HG03571 (cell line): ENCODE data around the gene HAVCR1.
"Not testable (repeated sequence)": the region's sequence is repeated elsewhere in the genome, so short reads cannot be mapped to it uniquely, and the experiment has no call there.

Experiments
- ATAC-seq: cut with Tn5 transposase; IDR thresholded peaks from one replicate; pipeline ENCODE4 v1.9.1; 2021; ENCODE audit not compliant: unreplicated experiment

The HAVCR1 gene

DNA sequence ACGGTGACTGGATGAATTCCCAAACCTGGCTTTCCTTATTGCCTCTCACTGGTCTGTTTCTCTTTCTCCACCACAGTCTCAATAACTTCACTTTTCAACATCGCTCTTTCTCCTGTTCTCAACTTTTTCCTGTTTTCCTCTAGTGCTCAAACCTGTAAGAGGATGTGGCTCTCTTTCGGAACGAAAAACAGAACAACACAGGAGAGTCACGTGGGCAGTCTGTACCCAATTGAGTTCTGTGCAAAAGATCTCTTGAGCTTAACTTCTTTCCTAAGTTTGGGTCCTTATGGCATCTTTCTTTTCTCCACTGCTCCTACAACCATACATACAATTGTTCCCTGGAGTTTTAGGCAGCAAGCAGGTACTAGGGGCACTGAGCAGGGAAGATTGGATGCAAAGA lies 8.9 kb downstream of the HAVCR1 start:
- ATAC-seq: no peak

DNA sequence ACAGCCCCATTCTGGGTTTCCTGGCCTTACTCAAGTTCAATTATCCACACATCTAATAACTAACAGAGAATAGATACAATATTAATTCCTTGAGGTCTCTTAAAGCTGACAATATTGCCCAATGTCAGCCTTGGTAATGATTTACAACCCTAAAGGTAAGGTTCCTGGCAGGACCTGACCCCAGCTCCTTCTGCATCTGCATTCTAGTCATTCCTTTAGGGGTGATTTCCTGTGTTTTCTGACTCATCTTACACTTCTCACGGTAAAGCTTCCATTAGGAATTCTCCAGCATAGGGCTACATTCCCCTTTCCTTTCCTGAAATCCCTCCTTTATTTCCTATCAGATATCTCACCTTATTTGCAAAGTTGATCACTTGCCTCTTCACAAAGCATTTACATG lies 9.3 kb downstream of the HAVCR1 start:
- ATAC-seq: no peak

DNA sequence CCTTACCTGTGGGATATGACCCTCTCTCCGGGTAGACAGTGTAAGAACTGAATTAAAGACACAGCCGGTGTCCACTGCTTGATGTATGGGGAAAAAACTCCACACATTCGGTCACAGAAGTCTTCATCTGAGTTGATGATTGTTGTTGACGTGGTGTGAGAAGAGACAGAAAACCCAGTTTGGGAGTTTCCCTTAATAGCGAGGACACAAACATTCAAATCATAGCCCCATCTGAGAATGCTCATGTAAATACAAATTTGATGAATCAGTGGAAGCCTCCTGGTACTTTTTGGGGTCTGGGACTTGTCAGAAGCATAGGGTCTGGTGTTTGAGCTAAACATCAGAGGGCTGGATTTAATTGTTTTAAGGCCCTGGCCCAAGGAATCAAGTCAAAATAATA lies 11.0 kb downstream of the HAVCR1 start:
- no peak for ATAC-seq

DNA sequence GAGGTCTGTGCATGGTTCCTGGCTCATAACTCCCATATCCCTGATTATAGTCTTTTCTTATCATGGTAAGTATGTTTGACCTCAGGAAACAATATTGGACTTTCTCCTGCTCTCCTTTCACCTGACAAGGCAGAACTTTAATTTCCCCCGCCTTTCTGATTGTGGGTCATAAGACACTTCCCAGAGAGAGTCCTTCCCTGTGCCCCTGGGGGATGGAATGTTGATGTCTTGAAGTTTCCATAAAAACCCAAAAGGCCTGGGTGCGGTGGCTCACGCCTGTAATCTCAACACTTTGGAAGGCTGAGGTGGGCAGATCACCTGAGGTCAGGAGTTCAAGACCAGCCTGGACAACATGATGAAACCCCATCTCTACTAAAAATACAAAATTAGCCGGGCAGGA lies 11.9 kb downstream of the HAVCR1 start:
- ATAC-seq: not testable (repeated sequence)

DNA sequence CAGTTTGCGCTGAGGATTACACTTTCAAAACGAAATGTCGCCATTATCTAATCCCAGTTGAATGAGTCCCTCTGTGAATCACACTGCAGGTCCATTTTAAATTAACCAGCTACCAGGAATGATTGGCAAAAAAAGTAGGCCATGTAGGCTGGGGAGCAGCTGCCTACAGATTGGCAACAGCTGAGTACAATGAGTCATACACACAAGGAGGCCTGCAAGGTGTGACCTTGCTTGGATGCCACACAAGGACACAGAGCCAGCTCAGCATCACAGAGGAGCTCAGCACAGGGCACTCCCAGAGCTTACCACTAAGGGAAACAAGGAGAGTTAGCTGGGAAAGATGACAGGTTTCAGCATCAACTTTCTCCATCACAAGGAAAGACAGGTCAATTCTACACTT lies 12.9 kb downstream of the HAVCR1 start:
- ATAC-seq: no peak

DNA sequence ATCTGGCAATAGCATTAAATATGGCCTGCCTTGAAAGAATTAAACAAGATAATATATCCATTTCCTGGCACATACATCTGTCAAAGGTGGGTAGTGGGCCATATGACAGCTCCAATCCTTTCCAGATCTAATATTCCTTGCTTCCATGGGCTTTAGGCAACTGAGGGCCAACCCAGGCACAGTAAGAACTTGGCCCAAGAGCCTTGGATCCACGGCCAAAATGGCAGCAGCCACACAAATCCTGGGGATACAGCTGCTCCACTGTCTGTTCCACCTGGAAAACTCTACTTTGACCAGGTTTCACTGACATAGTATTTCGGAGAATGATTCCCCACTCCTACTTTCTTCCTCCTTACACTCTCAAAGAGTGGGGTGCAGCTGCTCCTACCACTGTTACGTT lies 13.3 kb downstream of the HAVCR1 start:
- no peak for ATAC-seq

DNA sequence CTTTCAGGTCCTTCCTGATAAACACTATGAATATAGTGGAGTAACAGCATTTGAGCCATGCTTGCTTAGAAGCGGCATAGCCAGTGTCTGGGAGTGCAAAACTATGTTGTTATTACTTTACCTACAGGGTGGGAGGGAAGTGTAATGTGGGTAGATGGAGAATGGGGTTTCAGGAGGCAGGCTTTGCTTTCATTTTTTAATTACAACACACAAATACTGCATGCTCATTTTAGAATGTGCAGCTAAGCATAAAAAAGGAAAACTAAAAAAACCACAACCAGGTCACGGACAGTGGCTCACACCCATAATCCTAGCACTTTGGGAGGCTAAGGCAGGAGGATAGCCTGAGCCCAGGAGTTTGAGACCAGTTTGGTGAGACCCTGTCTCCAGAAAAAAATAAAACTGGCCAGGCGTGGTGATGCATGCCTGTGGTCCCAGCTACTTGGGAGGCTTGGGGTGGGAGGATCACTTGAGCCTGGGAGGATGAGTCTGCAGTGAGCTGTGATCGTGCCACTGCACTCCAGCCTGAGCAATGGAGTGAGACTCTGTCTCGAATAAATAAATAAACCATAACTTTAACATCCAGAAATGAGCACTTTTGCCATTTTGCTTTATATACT lies 20.2 kb downstream of the HAVCR1 start:
- ATAC-seq: no peak

DNA sequence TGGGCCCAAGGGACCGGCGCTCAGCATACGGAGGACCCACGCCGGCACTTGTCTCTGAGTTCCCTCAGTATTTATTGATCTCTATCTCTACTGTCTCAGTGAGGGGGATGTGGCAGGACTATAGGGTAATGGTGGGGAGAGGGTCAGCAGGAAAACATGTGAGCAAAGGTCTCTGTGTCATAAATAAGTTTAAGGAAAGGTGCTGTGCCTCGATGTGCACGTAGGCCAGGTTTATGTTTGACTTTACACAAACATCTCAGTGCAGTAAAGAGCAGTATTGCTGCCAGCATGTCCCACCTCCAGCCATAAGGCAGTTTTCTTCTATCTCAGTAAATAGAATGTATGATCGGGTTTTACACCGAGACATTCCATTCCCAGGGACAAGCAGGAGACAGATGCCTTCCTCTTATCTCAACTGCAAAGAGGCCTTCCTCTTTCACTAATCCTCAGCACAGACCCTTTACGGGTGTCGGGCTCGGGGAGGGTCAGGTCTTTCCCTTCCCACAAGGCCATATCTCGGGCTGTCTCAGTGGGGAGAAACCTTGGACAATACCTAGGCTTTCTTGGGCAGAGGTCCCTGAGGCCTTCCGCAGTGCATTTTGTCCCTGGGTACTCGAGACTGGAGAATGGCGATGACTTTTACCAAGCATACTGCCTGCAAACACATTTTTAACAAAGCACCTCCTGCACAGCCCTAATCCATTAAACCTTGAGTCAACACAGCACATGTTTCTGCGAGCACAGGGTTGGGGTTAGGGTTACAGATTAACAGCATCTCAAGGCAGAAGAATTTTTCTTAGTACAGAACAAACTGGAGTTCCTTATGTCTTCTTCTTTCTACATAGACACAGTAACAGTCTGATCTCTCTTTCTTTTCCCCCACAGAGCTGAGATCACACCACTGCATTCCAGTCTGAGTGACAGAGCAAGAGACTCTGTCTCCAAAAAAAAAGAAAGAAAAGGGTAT lies 24.5 kb downstream of the HAVCR1 start:
- ATAC-seq: not testable (repeated sequence)

DNA sequence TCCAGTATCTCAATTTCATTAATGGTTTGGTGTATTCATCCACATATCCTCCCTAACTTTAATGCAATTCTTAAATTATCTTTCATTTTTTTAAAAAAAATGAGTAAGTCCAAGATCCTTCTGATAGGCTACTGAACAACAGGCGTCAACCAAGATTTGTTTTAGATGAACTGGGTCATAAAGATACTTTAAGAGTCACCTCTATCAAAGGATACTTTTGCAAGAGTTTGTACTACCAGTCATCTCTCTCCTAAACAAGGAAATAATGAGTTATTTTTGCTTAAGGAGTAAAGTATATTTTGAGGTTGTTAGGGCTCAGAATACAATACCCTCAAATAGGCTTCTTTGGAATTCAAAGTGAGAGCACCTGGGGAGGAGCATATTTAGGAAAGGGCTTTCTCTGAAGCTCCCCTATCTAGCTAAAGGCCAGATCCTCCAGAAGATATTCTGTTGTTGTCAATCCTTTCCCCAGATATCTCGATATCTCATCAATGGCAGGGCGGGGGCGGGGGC lies 25.8 kb downstream of the HAVCR1 start:
- ATAC-seq: no peak

DNA sequence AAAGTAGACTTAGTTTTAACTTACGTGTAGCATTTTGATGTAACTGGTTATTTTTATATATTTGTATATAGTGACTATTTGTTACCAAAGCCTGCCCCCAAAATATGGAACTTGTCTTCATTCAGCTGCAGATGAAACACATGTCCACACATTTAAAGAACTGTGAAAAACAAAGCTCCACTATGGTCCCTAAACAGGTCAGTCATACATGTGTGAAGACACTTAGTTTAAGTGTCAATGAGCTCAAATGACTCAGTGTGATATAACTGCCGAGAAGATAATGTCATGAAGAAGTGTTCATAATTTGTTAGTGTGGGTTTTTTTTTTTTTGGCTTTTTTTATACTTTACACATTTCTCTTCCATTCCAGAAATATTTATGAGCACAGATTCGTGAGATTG lies 28.2 kb downstream of the HAVCR1 start:
- ATAC-seq: no peak

DNA sequence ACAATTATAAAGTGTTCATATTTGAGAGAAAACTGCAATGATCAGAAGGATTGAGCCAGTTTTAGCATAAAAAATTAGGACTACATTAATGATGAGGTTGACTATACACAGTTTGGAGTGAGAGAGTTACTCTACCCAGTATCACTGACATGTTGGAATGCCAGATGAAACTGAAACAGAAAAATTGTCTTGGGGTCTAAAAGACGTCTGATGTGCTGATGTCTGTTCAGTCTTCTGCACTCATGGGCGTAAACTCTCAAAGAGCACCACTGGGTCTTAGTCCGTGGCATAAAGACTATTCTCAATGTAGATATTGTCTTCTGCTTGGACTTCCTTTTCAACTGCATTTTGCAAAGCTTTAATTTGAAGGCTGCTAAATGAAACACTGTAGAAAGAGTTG lies 29.5 kb downstream of the HAVCR1 start:
- ATAC-seq: no peak

DNA sequence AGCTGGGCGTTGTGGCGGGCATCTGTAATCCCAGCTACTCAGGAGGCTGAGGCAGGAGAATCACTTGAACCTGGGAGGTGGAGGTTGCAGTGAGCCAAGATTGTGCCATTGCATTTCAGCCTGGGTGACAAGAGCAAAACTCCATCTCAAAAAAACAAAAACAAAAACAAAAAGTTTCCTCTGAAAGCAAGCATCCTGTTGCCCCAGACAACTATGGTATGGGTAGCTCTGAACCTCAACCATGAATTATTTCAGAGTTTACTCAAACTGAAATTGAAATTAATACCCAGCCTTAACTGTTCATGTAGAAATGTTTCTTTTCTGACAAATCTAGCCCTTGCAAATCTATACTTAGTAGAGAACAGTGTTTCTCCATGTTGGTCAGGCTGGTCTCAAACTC lies 31.3 kb downstream of the HAVCR1 start:
- peak; percentile 95 for ATAC-seq

DNA sequence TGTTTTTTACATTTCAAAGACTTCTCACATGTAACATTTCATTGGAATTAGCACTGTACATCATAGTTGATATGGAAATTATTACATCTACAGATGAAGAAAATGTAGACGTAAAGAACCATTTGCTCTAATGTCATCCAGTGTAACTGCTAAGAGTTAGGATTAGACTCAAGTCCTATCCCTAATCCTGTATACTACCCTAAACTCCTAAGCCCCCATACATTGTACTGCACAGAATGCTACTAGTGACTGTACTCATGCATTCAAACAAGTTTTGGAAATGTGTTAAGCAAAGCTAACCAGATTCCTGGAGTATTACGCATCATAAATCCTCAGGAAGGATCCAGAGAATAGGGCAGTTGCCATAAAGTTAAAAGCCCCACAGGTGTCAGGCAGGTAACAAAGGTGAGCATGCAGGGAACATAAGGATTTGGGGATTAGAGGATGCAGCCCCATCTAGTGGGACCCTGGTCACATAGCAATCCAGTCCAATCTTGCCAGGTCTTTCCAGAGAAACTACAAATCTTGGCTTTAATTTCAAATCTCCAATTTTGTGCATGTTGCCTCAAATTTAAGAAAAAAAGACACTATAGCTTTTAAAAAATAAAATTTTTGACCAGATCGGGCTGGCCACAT lies 32.0 kb downstream of the HAVCR1 start:
- ATAC-seq: no peak

DNA sequence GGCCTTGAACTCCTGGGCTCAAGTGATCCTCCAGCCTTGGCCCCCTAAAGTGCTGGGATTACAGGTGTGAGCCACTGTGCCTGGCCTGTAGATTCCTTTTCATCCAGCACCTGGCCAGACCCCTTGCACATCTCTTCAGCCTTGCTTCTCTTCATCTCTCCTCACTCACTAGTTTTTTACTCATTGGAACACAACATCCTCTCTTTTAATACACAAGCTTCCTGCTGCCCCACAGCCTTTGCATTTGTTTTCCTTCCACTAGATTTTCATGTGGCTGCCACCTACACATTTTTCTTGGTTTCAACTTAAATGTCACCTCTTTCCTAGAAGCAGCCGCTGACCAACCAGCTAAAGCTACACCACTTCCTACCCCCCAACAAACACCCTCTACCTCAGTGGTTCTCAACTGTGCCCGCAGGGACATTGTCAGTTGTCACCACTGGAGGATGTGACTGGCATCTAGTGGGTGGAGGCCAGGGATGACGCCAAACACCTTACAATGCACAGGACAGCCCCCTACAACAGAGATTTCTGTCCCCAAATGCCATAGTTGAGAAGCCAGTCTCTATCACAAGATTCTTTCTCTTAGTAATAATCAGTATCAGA lies 33.7 kb downstream of the HAVCR1 start:
- no peak for ATAC-seq

DNA sequence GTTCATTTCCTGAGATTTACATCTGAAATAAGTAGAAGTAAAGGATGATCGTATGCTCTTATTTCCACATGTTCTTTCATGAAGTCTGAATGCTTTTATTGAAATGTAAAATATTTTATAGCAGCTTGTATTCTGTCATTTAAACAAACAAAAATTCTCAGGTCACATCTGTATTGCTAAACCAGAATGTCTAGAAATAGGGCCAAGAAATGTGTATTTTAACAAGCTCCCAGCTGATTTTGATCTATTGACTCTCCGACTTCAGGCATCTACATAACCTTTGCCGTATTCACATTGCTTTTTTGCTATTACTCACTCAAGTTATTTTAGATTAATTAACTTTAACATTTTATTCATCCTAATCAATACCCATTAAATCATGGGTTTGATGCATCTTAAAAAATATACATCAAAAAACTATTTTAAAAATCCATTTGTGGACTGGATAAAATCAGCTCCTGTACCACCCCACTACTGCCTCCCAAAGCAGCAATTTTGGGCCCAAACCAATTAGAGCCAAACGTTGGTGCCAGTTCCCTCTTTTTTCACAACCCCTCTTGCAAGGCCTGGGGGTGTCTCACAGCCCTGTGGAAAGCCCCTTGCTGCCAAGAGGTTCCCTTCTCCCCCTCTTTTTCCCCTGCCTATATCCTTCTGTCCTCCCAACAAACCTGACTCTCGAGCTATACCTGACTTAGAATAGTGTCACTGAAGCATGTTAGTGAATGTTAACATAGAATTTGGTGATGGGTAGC lies 34.5 kb downstream of the HAVCR1 start:
- ATAC-seq: no peak

DNA sequence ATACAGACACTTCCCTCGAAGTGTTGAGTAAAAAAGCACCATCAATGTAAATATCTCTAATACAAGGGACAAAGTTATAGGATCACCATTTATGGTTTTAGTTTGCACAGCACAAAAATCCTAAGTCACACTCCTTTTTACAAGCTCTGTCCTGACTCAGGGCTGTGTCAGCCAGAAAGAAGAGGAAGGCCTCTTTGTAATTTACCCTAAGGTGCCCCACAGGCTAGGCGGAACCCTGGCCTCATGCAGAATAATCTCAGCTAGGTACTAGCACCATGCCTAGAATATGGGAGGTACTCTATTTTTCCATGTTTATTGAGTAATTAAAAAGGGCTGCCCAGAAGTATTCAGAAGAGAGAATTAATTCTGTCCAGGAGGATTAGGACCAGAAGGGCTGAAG lies 36.9 kb downstream of the HAVCR1 start:
- ATAC-seq: no peak

DNA sequence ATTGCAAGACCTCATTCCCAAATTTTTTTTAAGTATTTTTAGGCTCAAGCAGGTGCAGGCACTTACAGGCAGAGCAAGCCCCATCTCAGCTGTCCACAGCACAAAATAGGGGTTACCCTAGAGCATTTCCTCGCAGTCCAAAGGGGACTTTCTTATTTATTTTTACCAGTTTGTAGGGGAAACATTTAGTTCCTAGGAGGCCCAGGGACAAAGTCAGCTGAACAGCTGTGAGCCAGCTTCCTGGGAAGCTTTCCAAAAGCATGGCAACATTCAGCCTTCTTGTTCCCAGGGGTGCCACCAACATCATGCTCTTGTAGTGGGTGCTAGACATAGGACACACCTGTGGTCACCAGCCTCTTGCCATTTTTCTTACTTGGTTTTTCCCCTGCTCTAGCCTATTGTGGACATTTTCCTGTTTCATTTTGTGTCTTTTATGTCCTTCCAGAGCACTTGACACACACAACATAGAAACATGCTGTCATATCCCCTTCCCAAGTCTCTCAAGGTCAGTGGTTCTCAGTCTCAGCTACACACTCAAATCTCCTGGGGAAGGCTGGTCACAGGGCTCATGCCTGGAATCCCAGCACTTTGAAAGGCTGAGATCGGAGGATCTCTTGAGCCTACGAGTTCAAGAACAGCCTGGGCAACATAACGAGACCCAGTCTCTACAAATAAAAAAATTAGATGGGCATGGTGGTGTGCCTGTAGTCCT lies 38.2 kb downstream of the HAVCR1 start:
- no peak for ATAC-seq

DNA sequence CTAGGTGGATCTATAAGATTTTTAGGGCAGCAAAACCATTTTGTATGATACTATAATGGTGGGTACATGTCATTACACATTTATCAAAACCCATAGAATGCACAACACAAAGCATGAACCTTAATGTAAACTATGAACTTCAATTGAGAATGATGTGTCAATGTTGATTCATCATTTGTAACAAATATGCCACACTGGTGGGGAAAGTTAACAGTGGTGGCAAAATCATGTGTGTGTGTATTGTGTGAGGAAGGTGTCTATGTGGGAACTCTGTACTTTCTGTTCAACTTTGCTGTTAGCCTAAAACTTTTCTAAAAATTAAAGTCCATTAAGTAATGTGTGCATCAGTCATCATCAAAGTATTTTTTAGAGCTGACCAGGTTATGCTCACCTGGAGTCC lies 38.9 kb downstream of the HAVCR1 start:
- ATAC-seq: no peak

DNA sequence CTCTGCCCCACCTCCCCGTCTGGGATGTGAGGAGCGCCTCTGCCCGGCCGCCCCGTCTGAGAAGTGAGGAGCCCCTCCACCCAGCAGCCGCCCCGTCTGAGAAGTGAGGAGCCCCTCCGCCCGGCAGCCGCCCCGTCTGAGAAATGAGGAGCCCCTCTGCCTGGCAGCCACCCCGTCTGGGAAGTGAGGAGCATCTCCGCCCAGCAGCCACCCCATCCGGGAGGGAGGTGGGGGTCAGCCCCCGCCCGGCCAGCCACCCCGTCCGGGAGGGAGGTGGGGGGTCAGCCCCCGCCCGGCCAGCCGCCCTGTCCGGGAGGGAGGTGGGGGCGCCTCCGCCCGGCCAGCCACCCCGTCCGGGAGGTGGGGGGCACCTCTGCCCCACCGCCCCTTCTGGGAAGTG lies 44.8 kb downstream of the HAVCR1 start:
- ATAC-seq: not testable (repeated sequence)

DNA sequence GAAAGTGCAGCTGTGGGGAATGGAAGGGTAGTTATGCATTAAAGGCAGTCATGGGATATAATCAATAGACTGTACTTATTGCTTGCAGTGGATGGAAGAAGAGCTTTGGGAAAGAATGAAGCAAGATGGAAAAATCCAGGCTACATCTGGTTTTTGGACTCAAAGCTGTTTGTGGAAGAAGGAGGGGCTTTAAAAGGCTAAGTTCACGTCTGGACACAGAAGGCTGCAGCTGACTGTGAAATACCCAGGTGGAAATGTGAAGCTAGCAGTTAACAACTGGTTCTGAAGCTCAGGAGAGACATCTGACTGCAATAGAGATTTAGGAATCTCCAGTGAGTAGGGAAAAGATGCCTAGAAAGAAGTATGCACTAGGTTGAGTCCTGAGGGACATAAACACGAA lies 52.7 kb downstream of the HAVCR1 start:
- no peak for ATAC-seq
